HCT116 (cell line): ENCODE results near the gene C1orf56.

Experiments
- ATF3 ChIP-seq: IDR thresholded peaks from 2 replicates; pipeline ENCODE4 v1.6.1; 2012
- CTCF ChIP-seq, 3 experiments: fragments of 200-600 bp in 1 of 3; sonication (generic) in 1 of 3; IDR thresholded peaks in 2 of 3; conservative IDR thresholded peaks in 1 of 3; 2 replicates each; pipeline ENCODE4 v1.5.1; 2012 to 2017; ENCODE audit warnings: low read depth in 2 of 3, low read length in 2 of 3, antibody characterized with exemption in 1 of 3, borderline replicate concordance in 1 of 3, control low read depth in 1 of 3, mild to moderate bottlenecking in 1 of 3, mixed read lengths in 1 of 3, mixed run types in 1 of 3, moderate library complexity in 1 of 3; ENCODE audit not compliant: insufficient read depth in 1 of 3
- POLR2A ChIP-seq: IDR thresholded peaks from 2 replicates; pipeline ENCODE4 v1.7.0; 2011; ENCODE audit warnings: borderline replicate concordance; ENCODE audit not compliant: insufficient read depth, insufficient read length; ENCODE audit errors: extremely low read depth
- POLR2AphosphoS5 ChIP-seq: IDR thresholded peaks from 2 replicates; pipeline ENCODE4 v1.6.1; 2011; ENCODE audit warnings: mild to moderate bottlenecking, low read depth, low read length, moderate library complexity

GRCh38 chr1:151061704-151062103, 14.2 kb downstream of the C1orf56 start:
- TF ChIP-seq ATF3 (no peak), CTCF (IDR thresholded peaks at IDR 0.05 in 2 of 3, conservative IDR thresholded peaks at IDR 0.05 in 1 of 3; ENCODE audit: borderline replicate concordance in 1 of 3, insufficient read depth in 1 of 3, low read depth in 2 of 3, low read length in 2 of 3) (no peak), POLR2AphosphoS5 (no peak), POLR2A (no peak)
